ENCODE results near the gene ITPA. TPM values are rescaled to one million over a fixed set of nuclear protein-coding genes. Genes with fewer than 3 reads are reported as not detected.

Gene ITPA
- total and polyA plus RNA-seq, 2 of the 4 experiments (the other 2 are of a cell fraction): 32.4 to 49.0 TPM

DNA sequence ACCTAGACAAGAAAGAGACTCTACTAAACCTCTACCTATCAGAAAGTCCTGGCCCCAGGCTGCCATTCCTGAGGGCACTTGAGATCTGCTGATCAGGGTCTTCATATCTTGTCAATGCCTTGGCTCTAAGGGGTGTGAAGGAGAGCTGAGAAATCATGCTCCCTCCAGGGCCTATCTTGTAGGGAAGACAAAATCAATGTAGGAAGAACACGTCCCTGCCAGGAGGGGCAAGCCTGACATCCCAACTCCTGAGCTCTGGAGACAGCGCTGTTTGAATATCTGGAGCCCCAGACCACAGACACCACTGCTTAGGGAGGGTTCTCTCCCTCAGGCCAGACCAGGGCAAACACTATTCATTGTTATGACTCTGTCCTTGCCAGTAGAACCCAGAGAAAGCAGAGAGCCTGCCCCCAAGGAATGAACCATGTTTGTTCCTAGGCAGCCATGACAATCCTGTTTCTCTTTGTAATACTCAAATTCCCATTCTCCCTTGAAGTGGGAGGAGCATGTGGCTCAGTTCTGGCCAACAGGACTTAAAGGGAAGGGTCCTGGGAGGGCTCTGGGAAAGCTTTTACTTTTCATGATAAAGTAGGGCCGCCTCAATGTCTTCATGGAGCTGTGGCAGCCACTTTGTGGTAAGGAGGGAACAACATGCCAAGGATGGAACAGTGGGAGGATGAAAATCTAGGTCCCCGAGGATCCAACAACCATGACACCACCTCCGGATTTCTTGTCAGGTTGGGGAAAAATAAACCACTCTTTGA is 47.8 kb upstream of the ITPA start:
- H3K9me1 ChIP-seq (ENCODE audit: insufficient read depth, low read length): peaks cover 8% of the 10 kb centered on the region; the same call in 1 of the 2 replicates
- no peak overlapping the region for H4K91ac ChIP-seq (ENCODE audit: insufficient read depth, low read depth, low read length)
- H3K23ac ChIP-seq (ENCODE audit: low read depth, low read length): no peak overlapping the region
- dilution Hi-C loops (cut with HindIII; ENCODE audit: low sequenced_read_pairs, unreplicated experiment) (no loop called here), intact Hi-C loops (cut with micrococcal nuclease) (no loop called here), in situ Hi-C loops (cut with MboI; ENCODE audit: low sequenced_read_pairs) (no loop called here)
- H3K36me3 ChIP-seq (ENCODE audit: control insufficient read depth, insufficient read depth, low read length): no peaks in the 10 kb centered on the region
- H2AFZ ChIP-seq (replicated peaks; ENCODE audit: low read length, poor library complexity): peak overlapping the region; percentile 64
- no peak overlapping the region for H2BK20ac ChIP-seq (ENCODE audit: low read depth, low read length)
- CTCF ChIA-PET: interaction anchor here (0.5 kb wide), 1 partner anchor 13 kb away, joined by 3 read pairs; no protein-coding TSS in a partner anchor
- no peak overlapping the region for H3K56ac ChIP-seq (ENCODE audit: extremely low read depth, insufficient read depth, low read length)
- no peaks in the 10 kb centered on the region for H3K27me3 ChIP-seq (ENCODE audit: control insufficient read depth, insufficient read depth, low read length)
- peaks cover 28% of the 10 kb centered on the region for H4K20me1 ChIP-seq (ENCODE audit: insufficient read depth, low read length)
- peaks cover 7% of the 10 kb centered on the region for H3K4me1 ChIP-seq (ENCODE audit: control insufficient read depth, insufficient read depth, low read length)
- DNase-seq (no peak), ATAC-seq (ENCODE audit: low read depth) (no peak)
- WGBS, 2 experiments (ENCODE audit: extremely low coverage in 2 of 2, insufficient read length in 1 of 2): 17% methylated on average over 1 of the region's 5 CpGs; no CpG with 5 or more reads in 1 of the 2 experiments
- H4K5ac ChIP-seq (ENCODE audit: low read depth, low read length): no peak overlapping the region
- no peak overlapping the region for H3K4me2 ChIP-seq (ENCODE audit: low read depth, low read length)
- H3K9me3 ChIP-seq (ENCODE audit: control insufficient read depth, insufficient read depth, low read length): no peaks in the 10 kb centered on the region
- H2BK120ac ChIP-seq (ENCODE audit: low read depth, low read length): no peak overlapping the region
- H2AK9ac ChIP-seq (replicated peaks; ENCODE audit: low read depth, low read length, poor library complexity): no peak overlapping the region
- no peak overlapping the region for H2BK5ac ChIP-seq (ENCODE audit: low read depth, low read length, poor library complexity, severe bottlenecking)
- H2AK5ac ChIP-seq (ENCODE audit: low read depth, low read length): no peak overlapping the region
- H2BK15ac ChIP-seq (ENCODE audit: low read depth, low read length): no peak overlapping the region
- H3K9ac ChIP-seq (ENCODE audit: low read depth, low read length): no peak overlapping the region
- no peak overlapping the region for H4K8ac ChIP-seq (ENCODE audit: low read depth in 2 of 2, low read length in 2 of 2)
- no peak overlapping the region for H3K4ac ChIP-seq (ENCODE audit: low read depth, low read length)
- POLR2A ChIA-PET (ENCODE audit: unreplicated experiment): no interaction called here
- H3K4me3 ChIP-seq (ENCODE audit: insufficient read depth, low read depth, low read length): no peak overlapping the region
- BruUV-seq (replicated peaks): no TSS peak
- peaks cover 0 to 18% of the 10 kb centered on the region in 2 experiments; a peak in 2 of 4 replicates for H3K79me1 ChIP-seq (ENCODE audit: low read depth in 1 of 2, low read length in 2 of 2)
- H3K18ac ChIP-seq (ENCODE audit: low read depth, low read length): no peak overlapping the region
- no peak for TF ChIP-seq NFE2L2 (IDR thresholded peaks at IDR 0.05; ENCODE audit: low read depth, low read length)
- TF ChIP-seq MAZ (IDR thresholded peaks at IDR 0.05; ENCODE audit: borderline replicate concordance, low read depth, low read length): no peak
- H3K27ac ChIP-seq (ENCODE audit: insufficient read depth, low read length): no peak overlapping the region
- H3K14ac ChIP-seq (replicated peaks; ENCODE audit: low read depth, low read length): no peak overlapping the region

Data from IMR-90 (cell line).